ENCODE results near the gene C5. TPM values are rescaled to one million over a fixed set of nuclear protein-coding genes. Genes with fewer than 3 reads are reported as not detected.

The C5 gene
- total and polyA plus RNA-seq, 9 donors, result 3.0 to 7.2 (median 4.6) TPM

GRCh38 chr9:120921661-120922181, 128.4 kb downstream of the C5 start:
- no peak overlapping the region for H3K27ac ChIP-seq
- no peaks in the 10 kb centered on the region for H3K36me3 ChIP-seq
- H3K9me3 ChIP-seq, result no peaks in the 10 kb centered on the region
- intact Hi-C loops (cut with DNase I), result loop anchor here in 1 of 4 donors (5.0 kb wide), 1 partner anchor 44 kb away; the partner anchor contains the start of gene PHF19
- H3K27me3 ChIP-seq, result no peaks in the 10 kb centered on the region
- H3K4me3 ChIP-seq, result no peak overlapping the region
- TF ChIP-seq EP300 (IDR thresholded peaks at IDR 0.05) (no peak), CTCF (IDR thresholded peaks at IDR 0.05) (no peak), POLR2A (IDR thresholded peaks at IDR 0.05) (no peak)
- peaks cover 4% of the 10 kb centered on the region for H3K4me1 ChIP-seq (ENCODE audit: insufficient read depth)
- DNase-seq, result no peak
- WGBS, 3 donors, result 51 to 60% (median 59%) methylated on average over 8 of the region's 8 CpGs

- H3K4me1 ChIP-seq (ENCODE audit: insufficient read depth), result peaks cover 7% of the 10 kb centered on the region
- H3K27ac ChIP-seq, result peak overlapping the region in 1 of 2 donors; percentile 38
- H3K9me3 ChIP-seq, result no peaks in the 10 kb centered on the region
- 66 to 87% (median 83%) methylated on average over 3 of the region's 3 CpGs for WGBS, 3 donors
- DNase-seq, result no peak
- no peak for TF ChIP-seq POLR2A (IDR thresholded peaks at IDR 0.05)
- TF ChIP-seq CTCF (IDR thresholded peaks at IDR 0.05), result no peak
- TF ChIP-seq EP300 (IDR thresholded peaks at IDR 0.05), result no peak
- H3K4me3 ChIP-seq, result no peak overlapping the region
- intact Hi-C loops (cut with DNase I), result loop anchor here in 1 of 4 donors (5.0 kb wide), 1 partner anchor 43 kb away; the partner anchor contains the start of gene PHF19
- no peaks in the 10 kb centered on the region for H3K36me3 ChIP-seq
- no peaks in the 10 kb centered on the region for H3K27me3 ChIP-seq
Measured at GRCh38 chr9:120920806-120921178, 129.3 kb downstream of the C5 start.

- peaks cover 7% of the 10 kb centered on the region for H3K4me1 ChIP-seq (ENCODE audit: insufficient read depth)
- 94 to 97% (median 95%) methylated on average over 6 of the region's 6 CpGs for WGBS, 3 donors
- H3K36me3 ChIP-seq, result no peaks in the 10 kb centered on the region
- intact Hi-C loops (cut with DNase I), result loop anchor here in 1 of 4 donors (5.0 kb wide), 1 partner anchor 43 kb away; the partner anchor contains the start of gene PHF19
- no peak for DNase-seq
- no peak overlapping the region for H3K4me3 ChIP-seq
- H3K27me3 ChIP-seq, result no peaks in the 10 kb centered on the region
- peak overlapping the region in 1 of 2 donors; percentile 38 for H3K27ac ChIP-seq
- TF ChIP-seq EP300 (IDR thresholded peaks at IDR 0.05) (no peak), POLR2A (IDR thresholded peaks at IDR 0.05) (no peak), CTCF (IDR thresholded peaks at IDR 0.05) (no peak)
- H3K9me3 ChIP-seq, result no peaks in the 10 kb centered on the region
Measured at GRCh38 chr9:120919843-120920805, 130.0 kb downstream of the C5 start.

GRCh38 chr9:120918931-120919842, 130.9 kb downstream of the C5 start:
- no peaks in the 10 kb centered on the region for H3K27me3 ChIP-seq
- peaks cover 7% of the 10 kb centered on the region for H3K4me1 ChIP-seq (ENCODE audit: insufficient read depth)

More at GRCh38 chr9:120918931-120919842, 130.9 kb downstream of the C5 start:
- no peak for DNase-seq
- no peaks in the 10 kb centered on the region for H3K9me3 ChIP-seq
- H3K36me3 ChIP-seq, result no peaks in the 10 kb centered on the region
- WGBS, 3 donors, result 72 to 75% (median 74%) methylated on average over 20 of the region's 20 CpGs
- H3K4me3 ChIP-seq, result no peak overlapping the region
- intact Hi-C loops (cut with DNase I), result no loop called here
- TF ChIP-seq EP300 (IDR thresholded peaks at IDR 0.05) (no peak), POLR2A (IDR thresholded peaks at IDR 0.05) (no peak), CTCF (IDR thresholded peaks at IDR 0.05) (no peak)
- peak overlapping the region; percentile 41 to 62 for H3K27ac ChIP-seq
